GM21423 (cell line): ENCODE results near the gene POC1A.
"Not testable (repeated sequence)": the region's sequence is repeated elsewhere in the genome, so short reads cannot be mapped to it uniquely, and the experiment has no call there.

ENCODE experiments used
- ATAC-seq: cut with Tn5 transposase; IDR thresholded peaks from one replicate; pipeline ENCODE4 v1.9.1; 2021; ENCODE audit warnings: mild to moderate bottlenecking, moderate library complexity; ENCODE audit not compliant: unreplicated experiment

Gene POC1A

DNA sequence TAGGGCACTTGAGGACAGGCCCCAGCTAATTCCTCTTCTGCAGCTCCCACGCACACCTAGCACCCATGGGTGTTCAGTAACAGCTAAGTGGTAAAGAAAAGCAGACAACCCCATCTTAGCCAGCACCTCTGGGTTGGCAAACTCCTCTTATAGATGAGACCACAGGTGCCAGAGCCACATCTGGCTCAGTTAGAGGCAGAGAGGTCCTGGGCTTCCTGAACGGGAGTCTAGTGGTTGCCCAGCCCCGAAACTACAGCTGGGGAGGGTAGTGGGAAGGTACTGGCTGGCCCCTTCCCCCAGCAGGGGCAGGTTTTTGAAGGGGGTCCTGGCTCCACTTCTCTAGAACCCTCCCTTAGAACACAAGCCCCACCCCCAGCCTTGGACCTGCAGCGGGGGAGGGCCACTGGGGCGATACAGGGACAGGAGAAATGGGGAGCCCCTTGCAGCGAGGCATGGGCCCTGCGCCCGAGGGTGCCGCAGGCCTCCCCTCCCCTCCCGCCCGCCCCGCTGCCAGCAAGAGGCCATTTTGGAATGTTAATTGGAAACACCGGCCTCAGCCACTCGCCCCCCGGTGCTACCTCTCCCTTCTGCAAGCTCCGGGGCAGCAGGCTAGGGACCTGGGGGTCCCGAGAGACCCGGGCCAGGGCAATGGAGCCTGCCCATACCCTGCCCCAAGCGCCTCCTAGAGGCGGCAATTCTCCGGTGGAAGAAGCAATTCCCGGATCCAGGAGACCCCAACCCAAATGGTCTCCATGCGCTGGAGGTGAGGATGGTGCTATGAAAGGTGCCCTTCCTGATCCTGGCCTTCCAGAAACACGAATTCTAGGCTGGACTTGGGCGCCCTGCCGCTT lies 99.3 kb downstream of the POC1A start:
- ATAC-seq: no peak

DNA sequence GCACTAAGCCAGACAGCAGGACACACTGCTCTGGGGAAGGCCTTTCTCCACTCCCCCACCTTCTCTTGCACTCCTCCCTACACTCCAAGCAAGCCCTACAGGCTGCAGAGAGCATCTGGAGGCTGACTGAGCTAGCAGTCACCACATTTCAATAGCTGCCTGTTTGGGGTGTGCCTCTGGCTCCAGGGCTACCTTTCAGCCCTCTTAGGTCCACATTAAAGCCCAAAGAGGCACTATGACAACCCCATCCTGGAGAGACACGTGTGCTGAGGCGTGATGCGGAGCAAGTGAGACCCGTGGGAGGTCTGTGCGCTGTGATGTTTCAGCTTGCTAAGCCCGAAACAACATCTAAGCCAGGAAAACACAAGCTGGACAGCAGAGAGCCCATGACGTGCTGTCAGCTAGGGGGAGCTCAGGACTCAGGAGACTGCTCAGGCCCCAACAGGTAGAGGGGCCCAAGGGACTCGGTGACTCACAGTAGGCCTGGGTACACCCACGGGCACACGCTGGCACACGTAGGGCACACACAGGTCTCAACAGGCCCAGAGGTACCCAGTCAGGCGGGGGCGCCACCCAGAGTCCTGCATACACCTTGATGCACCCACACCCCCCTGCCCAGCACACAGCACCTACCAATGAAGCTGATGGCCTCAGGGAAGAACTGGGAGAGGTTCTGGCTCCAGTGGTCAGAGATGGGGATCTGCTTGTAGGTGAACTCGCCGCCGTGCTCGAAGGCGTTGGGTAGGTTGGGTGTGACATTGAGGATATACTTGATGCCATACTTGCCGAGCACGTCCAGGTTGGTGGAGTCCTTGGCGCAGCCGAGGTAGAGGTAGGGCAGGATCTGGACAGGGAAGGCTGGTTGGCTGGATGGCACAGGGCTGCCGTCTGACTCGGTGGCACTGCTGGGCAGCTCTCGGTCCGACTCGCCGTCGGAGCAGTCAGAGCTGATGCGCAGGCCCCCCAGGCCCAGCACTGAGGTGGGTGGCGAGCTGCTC lies 100.6 kb downstream of the POC1A start:
- no peak for ATAC-seq

DNA sequence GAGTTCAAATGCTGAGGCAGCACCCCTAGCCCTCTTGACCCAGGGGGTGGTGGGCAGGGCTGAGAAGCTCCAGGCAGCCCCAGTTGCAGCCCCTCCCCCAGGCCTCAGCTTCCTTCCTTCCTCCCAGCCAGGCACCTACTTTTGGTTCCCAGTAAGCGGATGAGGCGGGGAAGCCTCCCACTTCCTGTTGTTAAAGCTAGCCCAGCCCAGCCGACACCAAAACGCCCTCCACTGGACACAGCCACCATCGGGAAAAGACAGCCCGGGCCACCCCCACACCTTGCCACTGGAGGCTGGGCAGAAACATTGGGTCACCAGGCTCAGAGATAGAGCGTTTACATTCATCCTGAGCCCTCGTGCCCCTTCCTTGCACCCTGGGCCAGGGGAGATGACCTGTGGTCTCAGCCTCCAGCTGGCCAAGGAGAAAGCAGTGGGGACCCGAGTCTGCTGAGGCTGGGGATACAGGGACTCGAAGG lies 101.4 kb downstream of the POC1A start:
- ATAC-seq: no peak

DNA sequence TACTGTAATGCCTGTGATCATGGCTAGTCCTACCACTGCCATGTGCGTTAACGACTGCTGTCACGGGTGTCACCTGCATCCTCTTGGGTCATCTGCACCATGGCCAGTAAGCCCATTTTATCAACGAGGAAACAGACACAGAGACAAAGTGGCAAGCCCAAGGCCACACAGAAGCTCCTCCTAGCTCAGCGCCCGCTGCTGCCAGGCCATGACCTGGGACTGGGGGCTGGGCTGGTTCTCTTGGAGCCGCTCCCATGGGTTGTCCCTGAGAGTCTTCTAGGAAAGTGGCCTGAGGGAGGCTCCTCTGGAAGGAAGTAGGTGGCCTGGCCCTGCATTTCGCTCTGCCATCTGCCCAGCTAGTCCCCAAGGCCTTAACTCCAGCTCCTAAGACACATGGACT lies 102.8 kb downstream of the POC1A start:
- ATAC-seq: no peak

DNA sequence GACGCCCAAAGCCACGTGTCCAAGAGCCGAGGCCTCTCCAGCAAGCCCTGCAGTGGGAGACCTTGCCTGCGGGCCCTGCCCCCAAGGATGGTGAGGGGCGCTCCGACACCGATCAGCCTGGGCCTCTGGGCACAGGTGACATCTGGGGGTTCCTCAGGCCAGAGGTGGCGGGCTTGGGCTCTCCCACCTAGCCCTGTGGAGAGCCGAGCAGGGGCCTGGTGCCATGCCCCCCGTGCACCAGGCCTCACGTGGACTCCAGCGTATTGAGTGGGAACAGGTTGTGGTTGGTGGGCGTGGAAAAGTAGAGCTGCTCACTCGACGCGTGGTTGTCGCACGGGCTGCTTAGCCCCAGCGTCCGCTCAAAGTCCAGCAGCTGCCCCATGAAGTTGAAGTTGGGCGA lies 103.7 kb downstream of the POC1A start:
- ATAC-seq: no peak

DNA sequence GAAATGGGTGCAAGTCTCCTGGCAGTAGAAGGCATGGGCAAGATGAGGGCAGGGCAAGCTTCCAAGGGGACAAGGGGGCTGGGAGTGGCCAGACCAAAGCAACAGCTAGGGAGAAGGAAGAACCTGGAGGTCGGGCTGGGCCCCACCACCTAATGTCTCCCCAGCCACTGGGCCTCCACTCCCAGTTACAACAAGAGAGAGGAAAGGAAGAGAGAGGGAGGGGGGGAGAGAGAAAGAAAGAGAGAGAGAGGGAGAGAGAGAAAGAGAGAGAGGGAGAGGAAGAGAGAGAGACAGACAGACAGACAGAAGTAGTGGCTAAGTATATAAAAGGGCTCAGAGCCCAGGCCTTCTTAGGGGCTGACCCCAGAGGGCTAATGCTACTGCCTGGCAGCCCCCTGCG lies 104.7 kb downstream of the POC1A start:
- ATAC-seq: no peak

DNA sequence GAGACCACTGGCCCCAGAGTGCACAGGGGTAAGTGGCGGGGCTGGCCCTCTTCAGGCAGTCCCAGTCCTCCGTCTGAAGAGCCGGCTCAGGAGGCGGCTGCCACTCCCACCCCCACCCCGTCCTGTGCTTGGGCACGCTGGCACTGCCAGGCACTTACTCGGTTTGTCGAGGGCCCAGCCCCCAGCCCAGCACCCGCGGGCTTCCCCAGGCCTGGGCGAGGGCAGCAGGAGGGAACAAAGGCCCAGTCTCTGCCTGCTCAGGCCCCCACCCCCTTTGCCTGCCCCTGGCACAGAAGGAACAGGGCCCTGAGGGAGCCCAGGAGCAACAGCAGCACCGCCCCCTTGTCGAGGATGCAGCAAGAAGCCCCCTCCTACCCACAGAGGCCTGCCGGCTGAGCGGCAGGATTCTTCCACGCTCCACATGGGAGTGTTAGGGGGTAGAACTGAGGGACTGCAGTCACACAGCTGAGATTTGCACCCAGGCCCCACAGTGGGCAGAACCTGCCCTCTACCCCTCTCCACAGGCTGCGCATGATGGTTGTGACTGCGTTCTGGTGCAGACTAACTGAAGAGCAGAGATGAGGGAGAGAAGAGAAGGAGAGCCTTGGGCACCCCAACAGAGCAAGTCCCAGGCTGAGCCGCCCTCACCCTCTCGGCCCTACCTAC lies 106.8 kb downstream of the POC1A start:
- ATAC-seq: no peak

DNA sequence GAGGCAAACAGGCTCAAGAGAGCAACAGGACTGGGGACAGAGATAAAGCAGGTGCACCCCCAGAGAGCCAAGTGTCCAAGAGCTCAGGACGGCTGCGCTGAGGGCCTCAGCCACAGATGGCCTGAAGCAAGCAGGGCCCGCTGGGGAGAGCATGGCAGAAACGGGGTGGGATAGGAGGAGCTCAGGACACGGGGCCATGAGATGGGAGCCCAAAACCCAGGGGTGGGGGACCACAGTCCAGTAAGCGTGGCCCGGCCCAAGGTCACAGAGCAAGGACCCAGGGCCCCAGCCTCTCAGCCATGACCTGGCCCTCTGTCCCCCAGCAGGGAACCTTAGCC lies 107.4 kb downstream of the POC1A start:
- no peak for ATAC-seq

DNA sequence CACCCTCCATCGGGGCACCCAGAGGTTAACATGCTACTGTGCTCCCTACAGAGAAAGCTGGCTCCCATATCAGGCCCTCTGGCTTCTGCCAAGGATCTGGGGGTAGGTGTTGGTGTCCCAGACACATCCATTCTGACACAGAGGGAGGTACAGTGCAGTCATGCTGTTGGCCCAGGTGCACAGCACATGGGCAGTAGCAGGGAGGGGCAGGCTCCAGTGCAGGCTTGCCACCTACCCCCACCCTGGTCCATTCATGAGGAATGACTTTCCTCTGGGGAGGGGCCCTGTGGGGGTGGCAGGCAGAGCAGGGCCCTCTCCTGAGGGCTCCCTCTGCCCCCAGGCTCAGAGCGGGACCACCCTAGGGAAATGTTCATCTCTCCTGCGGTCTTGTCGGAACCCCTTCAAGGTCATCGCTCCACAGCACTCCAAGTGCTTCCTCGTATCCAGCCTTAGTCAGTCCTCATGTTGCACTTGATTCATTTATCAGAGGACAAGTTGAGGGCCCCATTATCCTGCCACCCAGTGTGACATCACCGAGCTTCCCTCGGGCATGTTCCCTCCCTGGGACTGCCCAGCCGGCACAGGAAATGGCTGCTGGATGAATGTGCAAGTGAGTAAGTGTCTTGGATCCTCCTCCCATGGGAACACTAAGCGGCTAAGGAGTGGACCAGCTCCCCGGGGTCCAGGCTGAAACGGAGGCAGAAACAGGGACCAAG lies 107.9 kb downstream of the POC1A start:
- no peak for ATAC-seq

DNA sequence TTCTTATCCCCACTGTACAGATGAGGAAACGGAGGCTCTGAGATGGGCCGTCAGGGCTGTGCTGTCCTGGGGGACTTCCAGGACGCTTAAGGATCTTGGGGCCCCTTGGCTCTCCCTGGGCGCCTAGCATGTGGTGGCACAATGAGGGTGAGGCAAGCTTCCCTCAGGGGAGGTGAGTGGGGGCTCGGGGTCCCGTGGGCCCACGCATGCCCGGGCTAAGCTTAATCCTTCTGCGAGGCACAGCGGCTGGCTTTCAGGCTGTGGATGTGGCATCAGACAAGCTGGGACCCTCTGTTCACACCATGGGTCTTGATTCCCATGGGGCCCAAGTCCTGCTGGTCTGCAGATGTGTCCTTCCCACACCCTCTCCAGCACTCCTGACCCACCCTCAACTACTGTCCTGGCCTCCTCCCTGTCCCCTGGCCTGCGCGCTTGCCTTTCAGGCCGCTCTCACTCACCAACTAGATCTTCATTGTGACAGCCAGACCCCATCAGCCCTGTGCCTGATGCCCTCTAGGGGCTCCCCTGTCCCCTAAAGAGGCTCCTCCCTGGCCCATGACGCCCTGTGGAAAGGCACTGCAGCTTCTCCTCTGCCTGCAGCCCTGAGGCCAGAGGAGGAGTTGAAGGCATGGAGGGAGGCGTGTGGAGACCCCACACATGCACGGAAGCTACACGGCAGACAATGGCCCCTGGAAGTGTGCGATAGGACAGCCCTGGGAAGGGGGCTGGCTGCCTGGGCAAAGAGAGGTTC lies 109.2 kb downstream of the POC1A start:
- no peak for ATAC-seq

DNA sequence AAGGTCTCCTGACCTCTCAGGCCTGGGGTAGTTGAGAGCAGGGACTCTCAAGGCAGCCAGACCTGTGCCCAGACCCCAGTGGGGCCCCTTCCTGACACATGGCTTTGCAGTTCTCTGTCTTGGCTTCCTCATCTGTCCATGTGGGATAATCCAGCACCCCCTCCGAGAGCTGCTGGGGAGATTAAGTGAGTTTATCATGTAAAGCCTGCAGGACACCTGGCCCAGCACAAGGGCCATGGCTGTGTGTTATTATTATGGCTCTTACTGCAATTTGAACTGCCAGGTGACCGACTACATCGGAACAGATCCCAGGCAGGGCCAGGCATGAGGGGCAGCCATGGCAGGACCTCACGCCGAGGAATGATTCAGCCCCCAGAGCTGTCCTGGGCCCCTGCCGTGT lies 110.5 kb downstream of the POC1A start:
- no peak for ATAC-seq

DNA sequence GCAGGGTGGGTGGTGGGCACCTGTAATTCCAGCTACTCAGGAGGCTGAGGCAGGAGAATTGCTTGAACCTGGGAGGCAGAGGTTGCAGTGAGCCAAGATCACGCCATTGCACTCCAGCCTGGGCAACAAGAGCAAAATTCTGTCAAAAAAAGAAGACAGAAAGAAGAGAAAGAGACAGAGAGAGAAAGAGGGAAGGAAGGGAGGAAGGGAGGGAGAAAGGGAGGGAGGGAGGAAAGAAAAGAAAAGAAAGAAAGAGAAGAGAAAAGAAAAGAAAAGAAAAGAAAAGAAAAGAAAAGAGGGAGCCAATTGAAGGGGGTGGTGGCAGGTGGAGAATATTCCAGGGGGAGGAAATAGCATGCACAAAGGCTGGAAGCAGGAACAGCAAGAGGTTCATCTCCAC lies 111.2 kb downstream of the POC1A start:
- ATAC-seq: not testable (repeated sequence)

DNA sequence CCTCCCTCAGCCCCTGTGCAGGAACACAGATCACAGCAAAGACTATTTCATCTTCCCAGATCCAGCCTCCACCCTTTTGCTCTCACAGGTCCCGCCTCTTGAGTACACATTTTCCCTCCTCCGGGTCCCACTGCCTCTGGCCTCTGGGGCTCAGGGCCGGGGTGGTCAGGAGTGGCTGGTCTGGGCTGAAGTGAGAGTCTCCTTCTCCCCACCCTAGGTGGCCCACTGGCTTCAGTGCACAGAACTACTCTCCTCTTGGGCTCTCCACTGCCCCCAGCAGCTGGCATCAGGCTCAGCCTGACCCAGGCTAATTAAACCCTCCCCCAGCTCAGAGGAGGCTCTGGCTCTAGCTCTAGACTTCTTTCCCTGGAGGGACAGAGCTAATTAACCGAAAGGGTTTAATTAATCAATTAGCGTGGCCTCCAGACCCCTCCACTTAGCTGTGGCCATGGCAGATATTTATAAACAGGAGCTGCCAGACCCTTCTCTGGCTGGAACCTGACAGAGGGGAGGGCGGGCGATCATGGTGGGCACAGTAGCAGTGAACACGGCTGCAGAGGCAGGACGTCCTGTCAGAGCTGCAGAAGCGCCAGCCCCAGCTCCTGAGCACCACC lies 113.0 kb downstream of the POC1A start:
- no peak for ATAC-seq

DNA sequence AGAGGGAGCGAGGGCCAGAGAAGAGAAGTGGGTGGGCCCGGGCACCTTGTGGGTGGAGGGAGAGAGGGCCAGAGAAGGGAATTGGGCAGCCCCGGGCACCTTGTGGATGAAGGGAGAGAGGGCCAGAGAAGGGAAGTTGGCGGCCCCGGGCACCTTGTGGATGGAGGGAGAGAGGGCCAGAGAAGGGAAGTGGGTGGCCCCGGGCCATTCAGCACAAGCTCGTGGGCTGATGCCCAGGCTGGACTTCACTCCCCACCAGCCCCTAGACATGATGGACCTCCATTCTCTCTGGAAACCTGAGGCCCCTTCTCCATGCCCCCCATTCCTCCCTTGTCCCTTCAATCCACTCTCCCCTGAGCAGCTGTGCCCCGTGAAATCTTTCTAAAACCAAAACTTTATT lies 113.6 kb downstream of the POC1A start:
- ATAC-seq: no peak

DNA sequence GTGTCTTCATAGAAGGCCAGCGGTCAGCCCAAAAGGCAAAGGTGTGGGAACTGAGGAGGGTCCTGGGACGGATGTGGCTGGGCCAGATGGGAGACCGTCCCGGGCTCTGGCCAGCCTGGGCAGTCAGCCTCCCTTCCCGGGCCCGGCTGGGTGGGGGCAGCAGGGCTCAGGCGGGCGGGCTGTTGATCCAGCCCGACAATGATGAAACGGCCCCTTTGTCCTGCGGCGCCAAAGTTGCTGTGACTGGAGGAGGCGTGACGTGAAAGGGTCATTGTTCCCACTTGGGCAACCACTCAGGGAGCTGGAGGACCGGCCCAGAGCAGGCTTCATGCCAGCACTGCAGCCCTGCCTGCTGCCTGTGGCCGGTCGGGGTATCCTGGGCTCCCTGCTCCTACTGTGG lies 114.4 kb downstream of the POC1A start:
- no peak for ATAC-seq

DNA sequence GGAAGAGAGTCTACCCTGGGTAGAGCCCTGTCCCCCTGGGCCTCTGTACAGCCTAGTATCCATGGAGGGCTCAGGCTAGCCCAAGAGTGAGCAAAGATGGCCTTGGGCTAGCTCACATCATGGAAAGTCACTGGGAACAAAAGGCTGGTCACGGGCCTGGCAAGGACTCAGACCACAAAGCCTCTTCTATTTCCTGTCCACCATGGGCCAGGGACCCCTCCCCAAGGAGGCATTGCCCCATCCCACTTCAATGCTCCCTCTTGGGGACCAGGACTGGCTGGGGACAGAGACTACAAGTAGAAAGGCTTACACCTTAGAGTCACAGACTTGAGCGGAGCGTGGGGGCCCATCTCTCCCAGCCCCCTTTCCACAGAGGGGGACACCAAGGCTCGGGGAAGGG lies 114.8 kb downstream of the POC1A start:
- no peak for ATAC-seq

DNA sequence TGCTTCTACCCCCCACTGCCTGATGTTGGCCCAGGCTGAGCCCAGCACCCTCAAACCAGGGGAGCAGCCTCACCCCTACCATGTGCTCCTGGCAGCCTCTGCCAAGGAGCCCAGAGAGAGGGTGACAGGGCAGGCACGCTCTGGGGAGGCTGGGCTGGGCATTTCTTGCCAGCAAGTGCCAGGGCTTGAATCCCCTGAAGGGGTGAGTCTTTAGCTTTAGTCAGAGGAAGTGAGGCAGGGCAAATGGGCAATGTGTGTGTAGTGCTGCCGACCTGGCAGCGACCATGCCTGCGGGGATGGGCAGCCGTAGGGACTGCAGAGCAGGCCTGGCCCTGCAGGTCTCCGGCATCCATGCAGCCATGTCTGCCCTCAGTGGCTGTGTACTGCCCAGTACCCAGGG lies 116.0 kb downstream of the POC1A start:
- no peak for ATAC-seq

DNA sequence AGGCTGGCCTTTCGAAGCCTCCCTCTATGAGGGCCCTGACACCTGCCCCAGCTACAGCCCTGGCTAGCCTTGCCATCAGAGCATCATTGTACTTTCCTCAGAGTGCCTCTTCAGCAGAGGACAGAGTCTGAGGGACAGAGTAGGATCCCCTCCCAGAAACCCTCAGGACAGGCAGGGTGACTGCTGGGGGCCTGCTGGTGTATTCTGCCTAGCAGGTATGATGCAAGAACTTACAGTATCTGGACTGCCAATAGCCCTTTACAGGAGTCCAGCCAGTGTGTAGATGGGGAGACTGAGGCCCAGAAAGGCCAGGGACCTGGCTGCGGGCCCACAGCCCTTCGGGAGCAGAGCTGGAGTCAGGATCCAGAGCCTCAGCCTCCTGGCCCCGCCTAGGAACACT lies 116.9 kb downstream of the POC1A start:
- no peak for ATAC-seq

DNA sequence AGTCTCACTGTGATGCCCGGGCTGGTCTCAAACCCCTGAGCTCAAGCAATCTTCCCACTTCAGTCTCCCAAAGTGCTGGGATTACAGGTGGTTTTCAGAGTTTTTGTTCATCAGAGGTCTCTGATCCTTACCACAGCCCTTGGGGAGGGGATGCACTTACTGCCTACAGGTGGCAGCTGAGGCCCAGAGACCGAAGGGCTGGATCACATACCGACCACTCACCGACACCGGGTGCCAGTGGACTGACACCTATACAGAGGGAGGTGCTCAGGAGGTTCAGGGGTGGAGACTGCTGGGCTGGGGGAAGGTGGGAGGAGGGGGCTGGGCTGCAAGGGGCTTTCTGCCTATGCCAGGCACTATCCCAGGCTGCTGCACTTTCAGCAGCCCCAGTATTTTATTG lies 117.4 kb downstream of the POC1A start:
- no peak for ATAC-seq
